HG03439 (cell line): Measurements from ENCODE around the gene GPRASP1.
"Not testable (repeated sequence)": the region's sequence is repeated elsewhere in the genome, so short reads cannot be mapped to it uniquely, and the experiment has no call there.

ENCODE experiments used
- ATAC-seq: cut with Tn5 transposase; IDR thresholded peaks from one replicate; pipeline ENCODE4 v1.9.1; 2021; ENCODE audit warnings: mild to moderate bottlenecking, moderate library complexity; ENCODE audit not compliant: unreplicated experiment

The GPRASP1 gene, protein sequence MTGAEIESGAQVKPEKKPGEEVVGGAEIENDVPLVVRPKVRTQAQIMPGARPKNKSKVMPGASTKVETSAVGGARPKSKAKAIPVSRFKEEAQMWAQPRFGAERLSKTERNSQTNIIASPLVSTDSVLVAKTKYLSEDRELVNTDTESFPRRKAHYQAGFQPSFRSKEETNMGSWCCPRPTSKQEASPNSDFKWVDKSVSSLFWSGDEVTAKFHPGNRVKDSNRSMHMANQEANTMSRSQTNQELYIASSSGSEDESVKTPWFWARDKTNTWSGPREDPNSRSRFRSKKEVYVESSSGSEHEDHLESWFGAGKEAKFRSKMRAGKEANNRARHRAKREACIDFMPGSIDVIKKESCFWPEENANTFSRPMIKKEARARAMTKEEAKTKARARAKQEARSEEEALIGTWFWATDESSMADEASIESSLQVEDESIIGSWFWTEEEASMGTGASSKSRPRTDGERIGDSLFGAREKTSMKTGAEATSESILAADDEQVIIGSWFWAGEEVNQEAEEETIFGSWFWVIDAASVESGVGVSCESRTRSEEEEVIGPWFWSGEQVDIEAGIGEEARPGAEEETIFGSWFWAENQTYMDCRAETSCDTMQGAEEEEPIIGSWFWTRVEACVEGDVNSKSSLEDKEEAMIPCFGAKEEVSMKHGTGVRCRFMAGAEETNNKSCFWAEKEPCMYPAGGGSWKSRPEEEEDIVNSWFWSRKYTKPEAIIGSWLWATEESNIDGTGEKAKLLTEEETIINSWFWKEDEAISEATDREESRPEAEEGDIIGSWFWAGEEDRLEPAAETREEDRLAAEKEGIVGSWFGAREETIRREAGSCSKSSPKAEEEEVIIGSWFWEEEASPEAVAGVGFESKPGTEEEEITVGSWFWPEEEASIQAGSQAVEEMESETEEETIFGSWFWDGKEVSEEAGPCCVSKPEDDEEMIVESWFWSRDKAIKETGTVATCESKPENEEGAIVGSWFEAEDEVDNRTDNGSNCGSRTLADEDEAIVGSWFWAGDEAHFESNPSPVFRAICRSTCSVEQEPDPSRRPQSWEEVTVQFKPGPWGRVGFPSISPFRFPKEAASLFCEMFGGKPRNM (N-terminal part only)

DNA sequence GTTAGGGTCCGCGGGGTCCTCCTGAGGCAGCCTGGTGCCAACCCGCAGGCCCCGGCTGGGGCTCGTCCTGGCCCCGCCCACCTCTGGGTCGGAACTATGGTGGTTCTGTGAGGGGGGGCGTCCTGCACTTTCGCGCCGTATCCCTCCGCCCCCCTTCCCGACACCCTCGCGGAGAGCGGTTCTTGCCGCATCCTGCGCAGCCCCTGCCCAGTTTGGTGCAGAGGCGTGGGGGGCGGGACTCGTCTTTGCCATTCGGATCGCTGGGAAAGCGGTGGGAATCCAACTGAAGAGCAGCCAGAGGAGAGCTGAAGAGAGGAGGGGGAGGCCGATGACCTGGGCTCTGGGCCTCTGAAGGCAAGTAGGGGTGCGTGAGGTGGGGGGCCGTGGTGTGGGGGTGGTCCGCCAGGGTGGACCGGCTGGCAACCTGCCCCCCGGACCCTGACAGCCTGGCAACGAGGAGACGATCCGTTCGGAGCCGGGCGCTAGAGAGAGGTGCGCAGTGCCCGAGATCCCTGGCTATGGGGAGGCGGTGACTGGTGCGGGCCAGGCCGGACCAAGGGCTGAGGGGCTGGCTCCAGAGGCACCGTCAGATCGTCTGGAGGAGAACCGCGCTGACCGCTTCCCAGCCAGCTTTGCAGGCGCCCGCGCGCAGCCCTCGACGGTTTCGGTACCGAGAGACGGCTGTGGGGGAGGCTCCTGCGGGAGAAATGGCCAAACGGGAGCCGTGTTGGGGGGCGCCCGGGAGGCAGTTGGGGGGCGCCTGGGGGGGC, at the start of gene GPRASP1:
GPRASP1 (plus strand) TSS at position 242 of the 770 bp plus-strand sequence. CDS start 2,431 bp downstream, outside the sequence.
- peak; percentile 31 for ATAC-seq

DNA sequence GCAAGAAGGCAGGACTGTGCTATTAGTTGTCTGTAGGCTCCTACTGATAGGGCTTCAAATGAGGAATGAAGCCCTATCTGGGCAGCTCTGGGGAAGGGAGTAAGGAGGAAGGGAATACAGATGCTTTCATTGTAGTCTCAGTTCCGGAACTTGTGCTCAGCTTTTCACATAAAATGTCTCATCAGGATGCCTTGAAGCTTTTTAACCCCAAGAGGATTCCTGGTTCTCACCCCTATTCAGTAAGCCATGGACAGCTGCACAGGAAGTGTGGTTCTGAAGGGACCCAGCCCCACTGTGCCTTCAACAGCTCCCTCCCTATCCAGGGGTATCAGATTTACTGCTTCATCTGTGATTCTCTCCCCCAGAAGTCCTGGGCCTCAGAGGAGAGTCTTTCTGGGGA, 47.0 kb upstream of the GPRASP1 start:
- ATAC-seq, result no peak

DNA sequence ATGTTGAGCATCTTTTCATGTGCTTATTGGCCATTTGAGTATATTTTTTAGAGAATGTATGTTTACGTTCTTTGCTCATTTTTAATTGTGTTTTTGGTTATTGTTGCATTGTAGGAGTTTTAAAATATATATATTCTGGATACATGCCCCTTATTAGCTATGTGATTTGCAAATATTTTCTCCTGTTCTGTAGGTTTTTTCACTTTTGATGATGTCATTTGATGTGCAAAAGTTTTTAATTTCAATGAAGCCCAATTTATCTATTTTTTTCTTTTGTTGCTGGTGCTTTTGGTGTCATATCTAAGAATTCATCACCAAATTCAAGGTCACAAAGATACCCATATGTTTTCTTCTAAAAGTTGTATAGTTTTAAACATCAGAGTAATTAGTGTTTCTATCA, 45.2 kb upstream of the GPRASP1 start:
- no peak for ATAC-seq

DNA sequence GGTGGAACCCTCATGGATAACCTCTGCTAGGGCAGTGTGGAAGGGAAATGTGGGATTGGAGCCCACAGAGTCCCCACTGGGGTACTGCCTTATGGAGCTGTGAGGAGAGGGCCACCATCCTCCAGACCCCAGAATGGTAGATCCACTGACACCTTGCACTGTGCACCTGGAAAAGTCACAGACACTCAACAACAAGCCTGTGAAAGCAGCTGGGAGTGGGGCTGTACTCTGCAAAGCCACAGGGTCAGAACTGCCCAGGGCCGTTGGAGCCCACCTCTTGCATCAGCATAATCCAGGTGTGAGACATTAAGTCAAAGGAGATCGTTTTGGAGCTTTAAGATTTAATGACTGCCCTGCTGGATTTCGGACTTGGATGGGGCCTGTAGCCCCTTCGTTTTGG, 40.4 kb upstream of the GPRASP1 start:
- ATAC-seq, result no peak

DNA sequence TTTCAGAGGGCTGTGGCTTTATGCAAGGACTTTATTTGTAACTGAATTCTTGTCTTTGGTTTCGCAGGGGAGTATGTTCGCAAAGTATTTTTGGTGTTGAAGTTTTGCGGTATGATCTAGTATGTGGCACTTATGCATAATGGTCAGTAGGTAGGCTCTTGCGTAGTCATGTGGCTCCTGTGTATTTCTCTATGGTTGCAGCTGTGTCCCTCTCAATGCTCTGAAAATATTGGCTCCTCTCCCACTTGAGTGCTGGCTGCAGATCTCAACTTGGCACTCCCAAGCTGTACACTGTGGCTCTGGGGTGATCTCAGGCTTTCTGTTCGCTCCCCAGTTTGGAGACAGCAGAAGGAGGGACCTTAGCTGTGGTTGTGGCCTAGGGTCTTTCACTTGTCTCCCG, 27.2 kb upstream of the GPRASP1 start:
- ATAC-seq, result no peak

DNA sequence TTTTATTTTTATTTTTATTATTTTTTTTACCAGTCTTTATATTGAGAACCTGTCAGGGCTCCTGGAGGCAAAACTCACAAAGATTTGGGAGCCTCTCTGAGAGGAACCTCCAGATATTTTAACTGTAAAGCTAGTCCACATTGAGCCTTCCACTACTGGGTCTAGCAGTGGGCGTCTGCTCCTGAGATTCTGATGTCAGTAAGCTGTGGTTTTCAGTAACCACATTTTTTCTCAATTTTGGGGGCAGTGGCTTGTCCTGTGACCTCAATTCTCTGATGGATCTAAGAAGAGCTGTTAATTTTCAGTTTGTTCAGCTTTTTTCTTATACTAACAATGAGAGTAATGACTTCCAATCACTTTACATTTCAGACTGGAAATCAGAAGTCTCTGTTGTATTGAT, 23.6 kb upstream of the GPRASP1 start:
- no peak for ATAC-seq

DNA sequence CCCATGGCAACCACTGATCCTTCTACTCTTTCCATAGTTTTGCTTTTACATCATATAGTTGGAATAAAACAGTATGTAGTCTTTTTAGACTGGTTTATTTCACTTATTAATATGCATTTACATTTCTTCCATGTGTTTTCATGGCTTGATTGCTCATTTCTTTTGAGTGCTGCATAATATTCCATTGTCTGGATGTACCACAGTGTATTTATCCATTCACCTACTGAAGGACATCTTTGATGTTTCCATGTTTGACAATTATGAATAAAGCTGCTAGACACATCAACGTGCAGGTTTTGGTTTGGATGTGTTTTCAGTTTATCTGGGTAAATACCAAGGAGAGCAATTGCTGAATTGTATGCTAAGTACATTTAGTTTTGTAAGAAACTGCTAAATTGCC, 13.7 kb upstream of the GPRASP1 start:
- no peak for ATAC-seq

DNA sequence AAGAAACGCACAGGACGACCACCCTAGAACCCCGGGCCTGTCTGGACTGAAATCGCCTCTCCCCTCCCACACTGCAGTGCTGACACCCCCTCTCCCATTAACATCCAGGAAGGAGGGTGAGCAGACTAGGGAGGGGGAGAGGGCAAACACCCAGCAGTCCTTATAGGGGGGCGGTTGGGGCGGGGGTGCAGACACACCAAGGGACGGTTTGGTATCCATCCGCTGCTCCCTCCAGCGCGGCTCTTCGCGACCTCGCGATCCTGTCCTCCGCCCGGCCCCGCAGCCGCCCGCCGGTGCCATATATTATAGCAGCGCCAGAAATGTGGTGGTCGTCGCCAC, 411 bp upstream of the GPRASP1 start:
- no peak for ATAC-seq

DNA sequence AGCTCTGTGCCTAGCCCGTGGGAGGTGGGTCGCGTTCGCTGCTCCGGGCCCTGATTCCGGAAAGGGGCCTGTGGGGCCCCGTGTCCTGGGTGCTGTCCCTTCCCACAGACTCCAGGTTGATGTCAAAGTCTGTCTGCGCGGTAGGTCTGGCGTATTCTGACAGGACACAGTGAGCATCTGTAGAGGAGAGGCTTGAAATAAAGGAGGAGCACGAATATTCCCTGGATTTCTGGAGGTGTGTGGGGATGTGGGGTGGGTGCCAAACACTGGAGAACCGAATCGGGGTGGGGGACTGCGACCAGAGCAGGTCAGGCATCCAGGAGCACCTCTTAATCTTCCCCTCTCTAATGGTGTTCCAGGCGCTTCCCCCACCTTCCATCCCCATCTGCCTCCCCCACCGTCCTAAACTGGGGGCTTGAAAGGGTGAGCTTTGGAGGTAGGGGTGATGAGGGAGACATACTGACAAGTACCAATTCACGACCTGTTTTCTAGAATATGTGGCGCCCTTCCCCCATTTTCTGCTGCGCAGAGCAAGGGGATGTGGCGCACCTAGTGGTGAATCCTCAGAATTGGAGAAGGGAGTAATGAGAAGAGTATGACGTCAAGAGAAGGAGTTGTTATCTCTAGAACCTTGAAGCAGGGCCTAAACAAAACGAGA, 877 bp downstream of the GPRASP1 start:
- ATAC-seq, result peak; percentile 85

DNA sequence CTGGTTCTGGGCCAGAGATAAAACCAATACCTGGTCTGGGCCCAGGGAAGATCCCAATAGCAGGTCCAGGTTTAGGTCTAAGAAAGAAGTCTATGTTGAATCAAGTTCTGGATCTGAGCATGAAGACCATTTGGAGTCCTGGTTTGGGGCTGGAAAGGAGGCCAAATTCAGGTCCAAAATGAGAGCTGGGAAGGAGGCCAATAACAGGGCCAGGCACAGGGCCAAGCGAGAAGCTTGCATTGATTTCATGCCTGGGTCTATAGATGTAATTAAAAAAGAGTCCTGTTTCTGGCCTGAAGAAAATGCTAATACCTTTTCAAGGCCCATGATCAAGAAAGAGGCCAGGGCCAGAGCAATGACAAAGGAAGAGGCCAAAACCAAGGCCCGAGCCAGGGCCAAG, 3.4 kb downstream of the GPRASP1 start:
- no peak for ATAC-seq

DNA sequence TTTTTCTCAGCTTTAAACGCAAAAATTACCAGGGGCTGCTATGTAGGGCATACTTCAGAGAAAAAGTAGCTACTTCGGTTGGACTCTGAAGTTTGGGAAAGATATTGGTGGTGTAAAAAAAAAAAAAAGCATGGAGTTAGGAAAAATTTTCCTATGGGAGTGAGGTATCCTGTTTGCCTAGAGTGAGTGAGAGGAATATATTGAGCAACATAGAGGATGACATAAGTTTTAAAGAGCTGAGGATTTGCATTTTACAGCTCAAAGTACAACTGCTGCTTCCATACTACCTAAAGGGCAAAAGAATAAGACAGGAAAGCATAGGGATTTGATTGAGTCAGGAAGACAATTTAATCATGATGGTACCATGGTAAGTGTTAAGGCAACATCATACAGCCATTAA, 7.3 kb downstream of the GPRASP1 start:
- ATAC-seq, result no peak

DNA sequence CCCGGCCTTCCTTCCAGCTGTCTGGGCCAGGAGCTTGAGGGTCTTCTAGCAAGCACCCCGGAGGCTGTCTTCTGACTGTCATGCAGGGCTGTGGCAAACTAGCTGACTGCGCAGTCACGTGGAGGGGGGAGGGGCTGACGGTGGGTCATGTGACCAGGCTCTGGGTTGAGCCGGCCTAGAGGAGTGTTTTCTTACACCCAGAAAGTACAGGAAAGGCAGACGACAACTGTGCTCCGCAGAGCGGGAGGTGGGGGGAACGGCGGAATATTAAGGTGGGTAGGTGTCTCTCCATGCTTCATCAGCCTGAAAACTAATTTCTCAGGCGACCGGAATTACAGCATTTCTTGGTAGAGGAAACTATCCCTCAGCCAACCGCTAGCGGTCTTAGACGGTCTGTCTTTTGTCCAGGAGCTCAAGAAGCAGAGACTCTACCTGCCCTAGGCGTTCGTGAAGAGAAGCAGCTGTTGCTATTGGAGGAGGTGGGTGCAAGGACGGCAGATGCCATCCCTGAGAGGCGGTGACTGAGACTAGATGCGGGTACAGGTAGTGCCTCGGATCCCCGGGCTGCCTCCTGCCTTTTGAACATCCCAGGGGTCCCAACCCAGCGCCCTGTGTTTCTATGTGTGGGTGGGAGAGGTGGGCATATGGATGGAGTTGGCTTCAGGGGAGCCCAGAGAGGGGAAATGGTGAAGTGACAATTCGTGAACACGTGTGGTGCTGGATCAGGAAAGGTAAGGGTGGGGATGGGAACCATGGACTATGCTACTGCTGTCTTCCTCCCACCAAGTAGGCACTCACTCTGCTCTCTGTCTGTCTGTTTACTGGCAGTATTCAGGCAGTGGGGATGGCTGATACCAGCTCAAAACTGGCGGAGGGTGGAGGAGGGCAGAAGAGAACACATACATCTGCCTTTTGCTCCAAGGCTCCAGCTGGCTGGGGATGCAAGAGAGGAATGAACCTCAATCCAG, 8.8 kb downstream of the GPRASP1 start:
- ATAC-seq, result peak; percentile 98

DNA sequence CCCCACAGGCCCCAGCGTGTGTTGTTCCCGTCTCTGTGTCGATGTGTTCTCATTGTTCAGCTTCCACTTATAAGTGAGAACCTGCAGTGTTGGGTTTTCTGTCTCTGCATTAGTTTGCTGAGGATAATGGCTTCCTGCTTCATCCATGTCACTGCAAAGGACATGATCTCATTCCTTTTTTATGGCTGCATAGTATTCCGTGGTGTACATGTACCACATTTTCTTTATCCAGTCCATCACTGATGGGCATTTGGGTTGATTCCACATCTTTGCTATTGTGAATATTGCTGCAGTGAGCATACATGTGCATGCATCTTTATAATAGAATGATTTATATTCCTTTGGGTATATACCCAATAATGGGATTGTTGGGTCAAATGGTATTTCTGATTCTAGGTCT, 12.5 kb downstream of the GPRASP1 start:
- not testable (repeated sequence) for ATAC-seq

DNA sequence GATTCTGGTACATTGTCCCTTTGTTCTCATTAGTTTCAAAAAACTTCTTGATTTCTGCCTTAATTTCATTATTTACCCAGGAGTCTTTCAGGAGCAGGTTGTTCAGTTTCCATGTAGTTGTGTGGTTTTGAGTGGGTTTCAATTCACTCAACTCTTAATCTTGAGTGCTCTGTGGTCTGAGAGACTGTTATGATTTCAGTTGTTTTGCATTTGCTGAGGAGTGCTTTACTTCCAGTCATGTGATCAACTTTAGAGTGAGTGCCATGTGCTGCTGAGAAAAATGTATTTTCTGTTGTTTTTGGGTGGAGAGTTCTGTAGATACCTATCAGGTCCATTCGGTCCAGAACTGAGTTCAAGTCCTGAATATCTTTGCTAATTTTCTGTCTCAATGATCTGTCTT, 15.8 kb downstream of the GPRASP1 start:
- not testable (repeated sequence) for ATAC-seq

DNA sequence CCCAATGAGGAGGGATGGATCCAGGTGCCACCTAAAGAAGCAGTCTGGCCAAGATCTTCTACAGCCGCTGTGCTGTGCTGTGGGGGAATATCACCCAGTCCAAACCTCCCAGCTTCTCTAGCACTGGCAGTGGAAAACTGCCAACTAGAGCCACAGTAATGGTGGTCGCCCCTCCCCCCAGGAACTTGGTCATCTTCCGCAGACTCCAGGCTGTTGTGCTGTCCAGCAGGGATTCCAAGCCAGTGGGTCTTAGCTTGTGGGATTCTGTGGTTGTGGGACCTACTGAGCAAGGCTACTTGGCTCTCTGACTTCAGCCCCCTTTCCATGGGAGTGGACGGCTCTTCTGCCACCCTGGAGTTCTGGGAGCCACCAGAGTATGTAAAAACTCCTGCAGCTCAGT, 18.2 kb downstream of the GPRASP1 start:
- ATAC-seq, result no peak

DNA sequence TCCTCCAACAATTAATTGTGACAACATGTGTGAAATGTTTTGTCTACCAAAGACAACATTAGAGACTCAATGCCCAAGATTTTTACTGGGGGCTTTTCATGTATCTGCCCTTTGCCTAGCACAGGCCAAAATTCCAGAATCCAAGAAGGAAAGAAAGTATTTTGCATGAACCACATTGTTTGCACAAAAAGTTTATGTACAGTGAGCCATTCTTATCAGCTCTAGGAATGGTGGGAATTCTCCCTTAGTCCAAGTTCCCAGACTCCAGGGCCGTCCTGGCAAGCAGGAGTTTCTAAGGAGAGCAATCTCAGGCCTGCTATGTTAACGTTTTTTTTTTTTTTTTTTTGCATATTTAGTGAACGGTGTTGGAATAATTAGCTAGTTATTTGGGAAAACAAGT, 21.6 kb downstream of the GPRASP1 start:
- no peak for ATAC-seq

DNA sequence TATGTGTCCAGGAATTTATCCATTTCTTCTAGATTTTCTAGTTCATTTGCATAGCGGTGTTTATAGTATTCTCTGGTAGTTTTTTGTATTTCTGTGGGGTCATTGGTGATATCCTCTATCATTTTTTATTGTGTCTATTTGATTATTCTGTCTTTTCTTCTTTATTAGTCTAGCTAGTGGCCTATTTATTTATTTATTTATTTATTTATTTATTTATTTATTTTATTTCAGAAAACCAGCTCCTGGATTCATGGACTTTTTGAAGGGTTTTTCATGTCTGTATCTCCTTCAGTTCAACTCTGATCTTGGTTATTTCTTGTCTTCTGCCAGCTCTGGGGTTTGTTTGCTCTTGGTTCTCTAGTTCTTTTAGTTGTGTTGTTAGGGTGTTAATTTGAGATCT, 26.2 kb downstream of the GPRASP1 start:
- ATAC-seq, result not testable (repeated sequence)

DNA sequence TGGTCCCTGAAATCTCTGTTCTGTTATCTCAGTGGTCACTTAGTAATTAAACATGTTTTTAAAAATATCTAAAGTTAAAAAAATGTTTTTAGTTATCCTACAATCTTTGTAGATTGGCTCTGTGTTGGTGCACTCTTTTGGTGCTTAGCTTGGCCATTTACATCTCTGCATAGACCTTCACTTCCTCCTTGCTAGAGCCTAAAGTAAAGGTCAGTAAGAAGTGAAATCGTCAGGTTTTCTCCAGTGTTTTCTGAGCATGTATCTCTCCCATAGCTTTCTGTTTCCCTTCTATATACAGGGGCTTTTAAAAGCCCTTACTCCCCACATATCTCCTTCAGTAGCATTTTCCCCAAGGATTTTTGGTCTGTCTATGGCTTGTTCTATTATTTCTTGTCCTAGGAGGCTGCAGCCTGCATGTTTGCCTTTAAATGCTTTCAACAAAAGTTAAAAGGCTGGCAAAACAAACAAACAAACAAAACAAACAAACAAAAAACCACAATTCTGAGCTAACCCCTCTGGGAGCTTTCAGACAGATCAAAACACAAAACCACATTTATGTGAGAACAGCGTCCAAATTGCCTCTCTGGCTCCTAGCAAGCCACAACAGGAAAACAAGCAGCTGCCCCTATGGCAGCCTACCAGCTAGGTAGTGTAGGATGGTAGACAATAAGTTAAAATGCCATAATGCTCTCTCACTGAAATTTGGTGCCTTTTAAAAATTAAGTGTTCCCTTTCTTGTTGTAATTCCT, 33.7 kb downstream of the GPRASP1 start:
- no peak for ATAC-seq

DNA sequence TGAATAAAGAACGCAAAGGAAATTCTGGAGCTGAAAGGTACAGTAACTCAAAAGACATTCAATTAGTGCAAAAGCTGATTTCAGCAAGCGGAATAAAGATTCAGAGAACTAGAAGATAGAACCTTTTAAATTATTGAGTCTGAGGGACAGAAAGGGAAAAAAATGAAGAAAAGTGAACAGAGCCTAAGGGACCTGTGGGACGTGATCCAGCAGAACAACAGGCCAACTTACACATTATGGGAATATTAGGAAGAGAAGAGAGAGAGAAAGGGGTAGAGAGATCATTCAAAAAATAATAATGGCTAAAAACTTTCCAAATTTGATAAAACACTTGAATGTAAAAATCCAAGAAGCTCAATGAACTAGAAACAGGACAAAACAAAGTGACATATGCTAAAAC, 43.5 kb downstream of the GPRASP1 start:
- no peak for ATAC-seq
